Epithelial cell of proximal tubule (primary cell): ENCODE results near the gene NDUFA3. TPM values are rescaled to one million over a fixed set of nuclear protein-coding genes. Genes with fewer than 3 reads are reported as not detected.
"Not testable (repeated sequence)": the region's sequence is repeated elsewhere in the genome, so short reads cannot be mapped to it uniquely, and the experiment has no call there.

ENCODE experiments used
- DNase-seq: peaks from one replicate; pipeline ENCODE4 v3.0.0-alpha.2; 2011; ENCODE audit warnings: low read depth
- H3K4me3 ChIP-seq: 2 replicates; pipeline ENCODE4 v1.5.1; 2011; ENCODE audit warnings: low read depth, mild to moderate bottlenecking, low read length
- CTCF ChIP-seq: conservative IDR thresholded peaks from 2 replicates; pipeline ENCODE4 v1.5.1; 2012; ENCODE audit warnings: low read depth, mild to moderate bottlenecking, low read length
- total RNA-seq: library from RNA; depleted of rRNA; stranded (reverse); fragments of >200 nt; gene quantifications from 2 replicates; pipeline ENCODE4 v1.2.3, GENCODE V29; 2015

The NDUFA3 gene
- total RNA-seq, 1 donor from 2014 or later = 35.9 TPM

- no peak for TF ChIP-seq CTCF
- no peak for DNase-seq
- no peak overlapping the region for H3K4me3 ChIP-seq
Measured at GRCh38 chr19:54099190-54099902, 3.3 kb upstream of the NDUFA3 start.

- H3K4me3 ChIP-seq, DNase-seq: not testable (repeated sequence)
Measured at GRCh38 chr19:54099903-54100255, 2.8 kb upstream of the NDUFA3 start.

GRCh38 chr19:54100561-54100960 is 2.1 kb upstream of the NDUFA3 start, which contains the start of gene OSCAR:
Gene OSCAR, minus strand, starts transcription at chr19:54100803. Its CDS starts 11 bp downstream, at chr19:54100792.
- DNase-seq = no peak
- no peak for TF ChIP-seq CTCF
- no peak within 1 kb of the TSS for H3K4me3 ChIP-seq

GRCh38 chr19:54104998-54105715 is 2.5 kb downstream of the NDUFA3 start:
- DNase-seq = no peak
- TF ChIP-seq CTCF = no peak
- H3K4me3 ChIP-seq = no peak overlapping the region

GRCh38 chr19:54105796-54106195 is 3.1 kb downstream of the NDUFA3 start:
- H3K4me3 ChIP-seq = no peak overlapping the region
- DNase-seq = no peak
- no peak for TF ChIP-seq CTCF

- no peak for TF ChIP-seq CTCF
- no peak overlapping the region for H3K4me3 ChIP-seq
- DNase-seq = no peak
Measured at GRCh38 chr19:54106716-54107115, 4.1 kb downstream of the NDUFA3 start.

GRCh38 chr19:54107876-54108490 is 5.3 kb downstream of the NDUFA3 start:
- DNase-seq = no peak
- no peak overlapping the region for H3K4me3 ChIP-seq
- TF ChIP-seq CTCF = no peak
